GM21717 (cell line): ENCODE results near the gene EHBP1L1.

ENCODE experiments used
- ATAC-seq: cut with Tn5 transposase; IDR thresholded peaks from one replicate; pipeline ENCODE4 v1.9.1; 2021; ENCODE audit warnings: mild to moderate bottlenecking, moderate library complexity; ENCODE audit not compliant: unreplicated experiment

EHBP1L1 gene

GRCh38 chr11:65546217-65546958 is 29.5 kb upstream of the EHBP1L1 start:
- ATAC-seq: peak; percentile 58

GRCh38 chr11:65547446-65548125 is 28.3 kb upstream of the EHBP1L1 start:
- no peak for ATAC-seq

GRCh38 chr11:65548395-65548794 is 27.5 kb upstream of the EHBP1L1 start:
- ATAC-seq: no peak

- ATAC-seq: no peak
Observed at GRCh38 chr11:65549096-65549495, 26.8 kb upstream of the EHBP1L1 start.

GRCh38 chr11:65551572-65552387 is 24.1 kb upstream of the EHBP1L1 start:
- no peak for ATAC-seq

GRCh38 chr11:65552388-65552951 is 23.4 kb upstream of the EHBP1L1 start:
- ATAC-seq: no peak

GRCh38 chr11:65553301-65554001 is 22.4 kb upstream of the EHBP1L1 start:
- no peak for ATAC-seq

- no peak for ATAC-seq
Observed at GRCh38 chr11:65554057-65554818, 21.6 kb upstream of the EHBP1L1 start.

GRCh38 chr11:65554842-65555430 is 20.9 kb upstream of the EHBP1L1 start:
- no peak for ATAC-seq

- no peak for ATAC-seq
Observed at GRCh38 chr11:65555693-65556231, 20.1 kb upstream of the EHBP1L1 start.

- ATAC-seq: no peak
Observed at GRCh38 chr11:65556470-65557279, 19.2 kb upstream of the EHBP1L1 start.

- ATAC-seq: no peak
Observed at GRCh38 chr11:65557280-65558001, 18.4 kb upstream of the EHBP1L1 start.

GRCh38 chr11:65558002-65558929 is 17.6 kb upstream of the EHBP1L1 start, which contains the start of gene LTBP3:
Gene LTBP3 (minus strand): TSS chr11:65558359. CDS start chr11:65557959, 400 bp downstream.
- ATAC-seq: no peak

GRCh38 chr11:65558930-65559509 is 16.8 kb upstream of the EHBP1L1 start:
- no peak for ATAC-seq

- no peak for ATAC-seq
Observed at GRCh38 chr11:65559535-65559934, 16.3 kb upstream of the EHBP1L1 start.

GRCh38 chr11:65559951-65560537 is 15.8 kb upstream of the EHBP1L1 start:
- ATAC-seq: no peak
